ENCODE results near the gene CDK4.

DNA sequence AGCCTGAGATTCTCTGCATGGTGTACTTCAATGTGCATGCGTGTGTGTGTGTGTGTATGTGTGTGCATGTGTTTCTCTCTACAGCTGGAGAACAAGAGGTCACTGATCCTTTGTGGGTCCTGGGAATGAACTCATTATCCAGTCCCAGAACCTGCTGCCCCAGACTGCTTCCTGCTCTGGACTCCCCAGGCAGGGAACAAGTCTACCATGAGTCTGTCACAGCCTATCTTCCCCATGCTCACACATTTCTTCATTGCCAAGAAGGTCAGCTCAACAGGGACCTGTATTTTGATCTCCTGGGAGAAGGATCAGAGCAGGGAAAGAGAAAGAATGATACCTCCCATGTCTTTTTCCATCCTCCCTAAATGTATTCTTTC is 10.7 kb downstream of the CDK4 start:
- TF ChIP-seq, protein P1, sequence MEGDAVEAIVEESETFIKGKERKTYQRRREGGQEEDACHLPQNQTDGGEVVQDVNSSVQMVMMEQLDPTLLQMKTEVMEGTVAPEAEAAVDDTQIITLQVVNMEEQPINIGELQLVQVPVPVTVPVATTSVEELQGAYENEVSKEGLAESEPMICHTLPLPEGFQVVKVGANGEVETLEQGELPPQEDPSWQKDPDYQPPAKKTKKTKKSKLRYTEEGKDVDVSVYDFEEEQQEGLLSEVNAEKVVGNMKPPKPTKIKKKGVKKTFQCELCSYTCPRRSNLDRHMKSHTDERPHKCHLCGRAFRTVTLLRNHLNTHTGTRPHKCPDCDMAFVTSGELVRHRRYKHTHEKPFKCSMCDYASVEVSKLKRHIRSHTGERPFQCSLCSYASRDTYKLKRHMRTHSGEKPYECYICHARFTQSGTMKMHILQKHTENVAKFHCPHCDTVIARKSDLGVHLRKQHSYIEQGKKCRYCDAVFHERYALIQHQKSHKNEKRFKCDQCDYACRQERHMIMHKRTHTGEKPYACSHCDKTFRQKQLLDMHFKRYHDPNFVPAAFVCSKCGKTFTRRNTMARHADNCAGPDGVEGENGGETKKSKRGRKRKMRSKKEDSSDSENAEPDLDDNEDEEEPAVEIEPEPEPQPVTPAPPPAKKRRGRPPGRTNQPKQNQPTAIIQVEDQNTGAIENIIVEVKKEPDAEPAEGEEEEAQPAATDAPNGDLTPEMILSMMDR (conservative IDR thresholded peaks at IDR 0.05) = no peak
- TF ChIP-seq ZFX (IDR thresholded peaks at IDR 0.05) = no peak

Measured in C4-2B (cell line).